SHP77 (cell line): Measurements from ENCODE around the gene NDUFS1.
"Not testable (repeated sequence)": the region's sequence is repeated elsewhere in the genome, so short reads cannot be mapped to it uniquely, and the experiment has no call there.

Source experiments
- DNase-seq, 2 experiments: peaks; one replicate each; lab custom pipeline; 2025; lab: John Stamatoyannopoulos, UW

The NDUFS1 gene

GRCh38 chr2:206162401-206162800 lies 3.2 kb upstream of the NDUFS1 start:
- not testable (repeated sequence) for DNase-seq

- DNase-seq = no peak
Measured at GRCh38 chr2:206160807-206161179, 1.5 kb upstream of the NDUFS1 start.

GRCh38 chr2:206160125-206160806 lies 1.0 kb upstream of the NDUFS1 start:
- peak in 1 of 2 experiments; percentile 16 for DNase-seq

GRCh38 chr2:206158563-206159345 lies 490 bp downstream of the NDUFS1 start:
- no peak for DNase-seq

- DNase-seq = not testable (repeated sequence)
Measured at GRCh38 chr2:206157014-206157413, 2.2 kb downstream of the NDUFS1 start.

GRCh38 chr2:206154197-206154596 lies 5.0 kb downstream of the NDUFS1 start:
- no peak for DNase-seq

- DNase-seq = no peak
Measured at GRCh38 chr2:206150631-206151030, 8.6 kb downstream of the NDUFS1 start.

GRCh38 chr2:206150168-206150567 lies 9.1 kb downstream of the NDUFS1 start:
- DNase-seq = no peak

GRCh38 chr2:206149330-206149729 lies 9.9 kb downstream of the NDUFS1 start:
- no peak for DNase-seq

- no peak for DNase-seq
Measured at GRCh38 chr2:206145665-206146064, 13.6 kb downstream of the NDUFS1 start.

GRCh38 chr2:206144383-206144782 lies 14.9 kb downstream of the NDUFS1 start:
- DNase-seq = no peak

- DNase-seq = no peak
Measured at GRCh38 chr2:206143451-206143850, 15.8 kb downstream of the NDUFS1 start.

- no peak for DNase-seq
Measured at GRCh38 chr2:206127656-206128055, 31.6 kb downstream of the NDUFS1 start.

- DNase-seq = no peak
Measured at GRCh38 chr2:206125901-206126300, 33.3 kb downstream of the NDUFS1 start.

GRCh38 chr2:206122569-206122968 lies 36.7 kb downstream of the NDUFS1 start:
- DNase-seq = not testable (repeated sequence)

- DNase-seq = no peak
Measured at GRCh38 chr2:206116278-206116677, 43.0 kb downstream of the NDUFS1 start.

- DNase-seq = no peak
Measured at GRCh38 chr2:206115026-206115578, 44.1 kb downstream of the NDUFS1 start.

- DNase-seq = no peak
Measured at GRCh38 chr2:206112846-206113547, 46.2 kb downstream of the NDUFS1 start.

GRCh38 chr2:206112108-206112507 lies 47.1 kb downstream of the NDUFS1 start:
- no peak for DNase-seq

GRCh38 chr2:206108713-206109112 lies 50.5 kb downstream of the NDUFS1 start:
- DNase-seq = no peak

GRCh38 chr2:206105541-206105940 lies 53.7 kb downstream of the NDUFS1 start:
- no peak for DNase-seq

GRCh38 chr2:206105038-206105437 lies 54.2 kb downstream of the NDUFS1 start:
- DNase-seq = no peak

- not testable (repeated sequence) for DNase-seq
Measured at GRCh38 chr2:206098872-206099271, 60.4 kb downstream of the NDUFS1 start.
